NCI-H2196 treated with DMSO at 0.1 percent for 48 hours (cell line): ENCODE data around the gene BICDL1.

Source experiments
- DNase-seq: peaks from one replicate; lab custom pipeline; 2025; ENCODE audit not compliant: unreplicated experiment; lab: John Stamatoyannopoulos, UW

Gene BICDL1

DNA sequence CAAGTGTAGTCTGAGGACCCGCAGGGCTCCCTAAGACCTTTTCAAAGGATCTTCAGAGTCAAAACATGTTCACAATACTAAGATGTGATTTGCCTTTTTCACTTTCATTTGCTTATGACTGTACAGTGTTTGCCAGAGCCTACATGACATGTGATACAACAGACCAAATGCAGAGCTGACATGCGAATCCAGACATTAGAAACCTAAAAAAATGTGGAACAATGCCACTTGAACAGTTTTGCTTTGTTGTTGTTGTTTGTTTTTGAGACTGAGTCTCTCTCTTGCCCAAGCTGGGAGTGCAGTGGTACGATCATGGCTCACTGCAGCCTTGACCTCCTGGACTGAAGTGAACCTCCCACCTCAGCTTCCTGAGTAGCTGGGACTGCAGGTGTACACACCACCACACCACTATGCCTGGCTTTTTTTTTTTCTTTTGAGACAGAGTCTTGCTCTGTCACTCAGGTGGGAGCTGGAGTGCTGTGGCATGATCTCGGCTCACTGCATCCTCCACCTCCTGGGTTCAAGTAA, 132.8 kb downstream of the BICDL1 start:
- DNase-seq = no peak

DNA sequence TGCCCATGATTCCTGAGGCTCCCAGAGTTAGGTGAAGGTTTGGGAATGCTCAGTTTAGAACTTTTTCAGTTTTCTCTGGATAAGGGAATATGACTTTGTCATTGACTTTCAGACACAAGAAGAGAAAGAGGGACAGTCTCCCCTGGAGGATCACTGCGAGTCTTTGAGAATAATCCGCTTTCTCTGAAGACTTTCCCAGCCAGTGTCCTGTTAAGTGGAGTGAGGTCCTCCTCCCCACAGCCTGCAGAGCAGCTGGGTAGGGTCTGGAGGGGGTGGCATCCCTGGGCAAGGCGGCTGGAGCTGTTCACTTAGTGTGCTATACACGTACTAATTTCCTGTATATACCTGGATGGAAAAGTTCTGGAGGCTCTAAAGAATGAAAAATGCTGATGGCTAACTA, 136.0 kb downstream of the BICDL1 start:
- DNase-seq = no peak

- no peak for DNase-seq
Observed at GRCh38 chr12:120125792-120126634, 137.0 kb downstream of the BICDL1 start.

DNA sequence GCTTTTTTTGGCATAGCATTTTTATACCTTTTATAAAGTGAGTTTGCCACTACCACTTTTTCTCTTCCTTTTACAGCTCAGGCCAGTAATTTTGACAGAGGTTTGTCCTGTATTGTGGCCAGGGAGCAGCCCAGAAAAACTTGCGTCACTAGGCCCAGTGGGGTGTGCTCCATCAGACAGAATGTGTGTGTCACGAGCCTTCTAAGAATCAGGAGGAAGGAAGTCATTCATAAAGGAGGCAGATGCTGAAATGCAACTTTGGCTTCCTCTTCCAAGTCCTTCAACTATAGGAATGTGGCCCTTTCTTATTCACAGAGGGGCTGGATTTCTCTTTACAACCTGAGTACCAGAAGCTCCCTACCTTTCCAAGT, 137.6 kb downstream of the BICDL1 start:
- no peak for DNase-seq

DNA sequence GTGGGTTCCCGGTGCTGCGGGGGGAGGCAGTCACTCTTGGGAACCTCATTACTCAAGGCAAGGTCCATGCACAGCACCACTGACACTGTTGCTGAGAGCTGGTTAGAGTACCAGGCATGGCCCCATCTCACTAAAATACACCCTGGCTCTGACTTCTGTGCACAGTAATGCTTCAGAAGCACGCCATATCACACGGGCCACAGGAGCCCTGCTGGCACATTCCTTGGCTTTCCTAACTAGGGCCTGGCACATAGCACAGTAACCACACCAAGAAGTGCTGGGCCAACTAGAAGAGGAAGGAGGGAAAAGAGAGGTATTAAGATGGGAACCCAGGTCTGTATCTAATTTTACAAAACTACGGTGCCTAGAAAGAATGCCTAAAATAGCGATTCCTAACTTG, 141.0 kb downstream of the BICDL1 start:
- DNase-seq = no peak

GRCh38 chr12:120131116-120131515, 142.1 kb downstream of the BICDL1 start:
- DNase-seq = no peak

GRCh38 chr12:120132054-120132836, 143.2 kb downstream of the BICDL1 start:
- DNase-seq = no peak

- no peak for DNase-seq
Observed at GRCh38 chr12:120132863-120133385, 143.9 kb downstream of the BICDL1 start.

DNA sequence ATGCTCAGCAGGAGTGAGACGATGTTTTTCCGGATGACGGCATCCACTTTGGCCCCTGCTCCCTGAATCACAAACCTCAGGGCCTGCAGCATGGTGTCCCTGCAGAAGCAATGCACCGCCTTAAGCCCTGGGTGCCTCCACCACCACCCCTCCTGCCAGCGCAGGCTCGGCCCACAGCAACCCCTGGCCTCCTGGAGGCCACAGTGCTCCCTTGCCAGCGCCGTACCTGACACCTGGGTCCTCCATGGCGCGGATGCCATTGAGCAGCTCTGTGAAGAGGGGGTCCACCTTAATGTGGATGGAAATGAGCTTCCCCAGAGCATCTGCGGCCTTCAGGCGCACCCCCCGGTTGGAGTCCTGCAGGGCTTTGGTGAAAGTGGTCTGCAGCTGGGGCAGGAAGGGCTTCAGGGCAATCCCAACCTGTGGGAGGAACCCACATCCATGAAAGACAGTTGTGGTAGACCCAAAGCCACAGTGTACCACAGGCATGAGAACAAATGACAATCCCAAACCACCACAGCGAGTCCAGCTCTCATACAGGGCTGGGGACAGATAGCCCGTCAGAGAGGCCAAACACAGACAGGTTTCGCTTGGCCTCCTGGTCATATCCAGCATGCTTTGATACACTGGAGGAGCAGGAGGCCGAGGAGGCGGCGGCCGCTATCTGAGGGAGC, 145.4 kb downstream of the BICDL1 start:
- no peak for DNase-seq

DNA sequence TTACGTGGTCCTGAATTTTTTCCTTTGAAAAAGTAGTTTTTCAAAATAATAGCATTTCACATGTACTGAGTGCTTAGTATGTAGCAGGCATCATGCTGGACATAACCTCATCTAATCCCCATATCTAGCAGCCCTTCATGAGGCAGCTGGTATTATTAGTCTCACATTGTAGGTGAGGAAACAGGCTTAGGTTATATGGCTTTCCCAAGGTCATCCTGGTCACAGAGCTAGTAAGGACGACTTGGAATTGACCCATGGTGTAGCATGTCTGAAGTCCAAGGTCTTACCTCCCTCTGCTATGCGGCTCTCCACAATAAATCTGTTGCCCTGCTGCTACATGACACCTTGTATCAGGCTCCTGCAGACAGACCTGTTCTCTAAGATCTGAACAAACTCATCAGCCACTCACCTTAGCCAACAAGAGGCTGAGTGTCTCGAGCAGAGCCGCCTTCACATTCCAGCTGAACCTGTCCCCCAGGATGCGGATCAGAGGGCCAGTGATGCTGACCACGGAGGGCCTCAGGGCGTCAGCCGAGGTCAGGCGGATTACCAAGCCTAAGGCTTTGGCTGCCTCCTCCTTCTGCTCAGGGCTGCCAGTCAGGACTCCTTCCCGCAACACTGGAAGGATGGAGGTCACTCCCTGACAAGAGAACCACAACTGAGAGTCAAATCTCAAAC, 147.2 kb downstream of the BICDL1 start:
- DNase-seq = no peak

- DNase-seq = no peak
Observed at GRCh38 chr12:120137833-120138232, 148.8 kb downstream of the BICDL1 start.

DNA sequence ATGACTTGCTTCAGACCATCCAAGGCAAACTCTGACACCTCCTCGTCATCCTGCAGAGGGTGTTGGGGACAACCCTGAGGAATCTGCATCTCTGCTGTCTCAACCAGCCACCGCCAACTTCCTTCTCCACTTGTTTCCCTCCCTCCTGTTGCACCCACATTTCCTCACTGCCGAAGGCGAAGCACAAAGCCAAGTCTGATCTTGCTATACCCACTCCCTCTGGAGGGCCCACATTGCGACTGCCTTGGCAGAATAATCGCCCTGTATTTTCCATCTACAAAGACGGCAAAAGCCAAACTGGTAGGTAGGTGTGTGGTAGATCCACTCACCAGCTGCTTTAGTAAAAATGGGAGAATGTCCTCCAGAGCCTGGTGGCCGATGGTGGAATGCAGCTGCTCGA, 149.3 kb downstream of the BICDL1 start:
- no peak for DNase-seq

DNA sequence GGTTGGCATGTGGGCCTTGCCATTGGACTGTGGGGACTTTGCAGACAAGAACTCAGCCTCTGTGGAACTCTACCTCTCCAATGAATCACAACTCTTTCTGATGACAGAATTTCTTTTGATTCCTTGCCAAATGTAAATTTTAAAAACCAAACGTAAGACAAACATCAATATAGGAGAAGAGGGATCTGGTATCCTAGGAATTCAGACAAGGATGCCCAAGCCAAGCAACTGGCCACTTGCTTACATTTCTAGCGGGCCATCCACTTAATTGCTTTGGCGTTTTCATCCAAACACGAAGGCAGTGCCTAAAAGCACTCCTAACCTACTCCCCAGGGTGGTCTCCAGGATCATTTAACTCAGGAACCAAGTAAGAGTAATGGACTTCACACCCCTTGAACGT, 150.9 kb downstream of the BICDL1 start:
- DNase-seq = no peak

- DNase-seq = no peak
Observed at GRCh38 chr12:120140603-120141002, 151.6 kb downstream of the BICDL1 start.

DNA sequence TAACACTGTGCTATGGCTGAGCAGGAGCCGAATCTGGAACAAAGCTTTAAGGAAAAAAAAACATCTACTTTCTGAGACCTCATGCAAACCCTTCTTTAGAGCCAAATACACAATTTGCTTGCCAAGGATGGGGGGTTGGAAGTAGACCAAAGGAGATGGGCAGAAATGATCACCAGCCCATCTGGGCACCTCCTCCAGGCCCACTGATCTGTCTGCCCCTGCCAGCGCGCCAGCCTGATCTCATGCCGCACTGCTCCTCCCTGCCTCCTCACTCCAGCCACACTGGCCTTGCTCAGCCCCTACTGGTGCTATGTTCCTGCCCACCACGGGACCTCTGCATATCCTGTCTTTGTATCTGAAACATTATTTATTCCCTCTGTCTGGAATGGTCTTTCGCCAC, 152.3 kb downstream of the BICDL1 start:
- DNase-seq = no peak

DNA sequence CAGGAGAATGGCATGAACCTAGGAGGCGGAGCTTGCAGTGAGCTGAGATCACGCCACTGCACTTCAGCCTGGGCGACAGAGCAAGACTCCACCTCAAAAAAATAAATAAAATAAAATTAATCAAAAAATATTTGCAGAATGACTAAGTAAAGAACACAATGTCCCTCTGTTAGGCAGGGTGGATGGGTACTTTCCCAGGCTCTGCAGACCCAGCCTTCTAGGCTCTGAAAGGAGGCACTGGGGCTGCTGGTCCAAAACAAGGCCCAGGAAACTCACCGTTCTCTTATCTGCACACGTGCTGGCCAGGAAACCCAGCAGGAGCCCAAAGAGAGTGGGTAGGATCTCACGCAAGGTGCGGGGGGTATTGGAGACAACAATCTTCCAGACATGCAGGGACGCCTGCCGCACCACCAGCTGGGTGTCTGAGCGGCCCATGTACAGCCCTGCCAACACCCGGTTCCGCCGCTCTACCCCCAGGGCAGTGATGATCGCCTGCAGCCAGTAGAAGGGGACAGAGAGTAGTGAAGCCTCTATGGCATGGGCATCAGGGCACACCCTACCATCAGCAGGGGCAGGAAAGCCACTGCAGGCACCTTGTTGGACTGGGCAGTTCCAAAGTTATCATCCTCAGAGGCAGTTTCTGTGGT, 153.3 kb downstream of the BICDL1 start:
- DNase-seq = no peak
